Measurements from ENCODE around the gene ZNF552.

The ZNF552 gene

GRCh38 chr19:57769345-57770131 lies 45.2 kb downstream of the ZNF552 start, which contains the start of gene ZNF586:
Gene ZNF586, plus strand, starts transcription at chr19:57769676. Its CDS starts 167 bp downstream, at chr19:57769843.
- Histone ChIP-seq H3K4me3 (ENCODE audit: low read length) (peak within 1 kb of the TSS; percentile 87), H3K79me2 (ENCODE audit: low read length) (peaks cover 51% of the 10 kb centered on the region), H3K9ac (ENCODE audit: low read length) (peak within 1 kb of the TSS; percentile 85), H4K20me1 (ENCODE audit: insufficient read depth, low read length) (peaks cover 22% of the 10 kb centered on the region), H3K27me3 (ENCODE audit: low read depth, low read length) (no peaks in the 10 kb centered on the region), H2AFZ (ENCODE audit: low read depth, low read length) (peak within 1 kb of the TSS; percentile 0; the same call in 1 of the 2 replicates), H3K36me3 (replicated peaks; ENCODE audit: low read depth, low read length) (peaks cover 39% of the 10 kb centered on the region), H3K4me2 (ENCODE audit: low read length) (peak within 1 kb of the TSS; percentile 72), H3K27ac (ENCODE audit: low read length) (peak within 1 kb of the TSS; percentile 97), H3K4me1 (ENCODE audit: low read length) (peaks cover 56% of the 10 kb centered on the region), H3K9me3 (ENCODE audit: insufficient read depth, low read length) (no peaks in the 10 kb centered on the region)
- TF ChIP-seq CTCF (IDR thresholded peaks at IDR 0.05; ENCODE audit: low read depth, low read length) (no peak), EZH2phosphoT487 (IDR thresholded peaks at IDR 0.05; ENCODE audit: low read depth) (no peak)

GRCh38 chr19:57759096-57759495 lies 55.6 kb downstream of the ZNF552 start:
- no peak for TF ChIP-seq EZH2phosphoT487 (IDR thresholded peaks at IDR 0.05; ENCODE audit: low read depth)
- no peak for TF ChIP-seq CTCF (IDR thresholded peaks at IDR 0.05; ENCODE audit: low read depth, low read length)
- peaks cover 68% of the 10 kb centered on the region for H3K36me3 ChIP-seq (replicated peaks; ENCODE audit: low read depth, low read length)
- H3K9ac ChIP-seq (ENCODE audit: low read length) = no peak overlapping the region

GRCh38 chr19:57757941-57758340 lies 56.8 kb downstream of the ZNF552 start:
- H3K36me3 ChIP-seq (replicated peaks; ENCODE audit: low read depth, low read length) = peaks cover 76% of the 10 kb centered on the region
- H3K4me2 ChIP-seq (ENCODE audit: low read length) = no peak overlapping the region
- no peaks in the 10 kb centered on the region for H3K27me3 ChIP-seq (ENCODE audit: low read depth, low read length)
- H4K20me1 ChIP-seq (ENCODE audit: insufficient read depth, low read length) = peaks cover 5% of the 10 kb centered on the region
- no peak overlapping the region for H3K9ac ChIP-seq (ENCODE audit: low read length)
- no peaks in the 10 kb centered on the region for H3K4me1 ChIP-seq (ENCODE audit: low read length)
- H3K4me3 ChIP-seq (ENCODE audit: low read length) = no peak overlapping the region
- peaks cover 18% of the 10 kb centered on the region; the same call in 1 of the 2 replicates for H3K79me2 ChIP-seq (ENCODE audit: low read length)
- no peaks in the 10 kb centered on the region for H3K9me3 ChIP-seq (ENCODE audit: insufficient read depth, low read length)
- H2AFZ ChIP-seq (ENCODE audit: low read depth, low read length) = no peak overlapping the region
- TF ChIP-seq EZH2phosphoT487 (IDR thresholded peaks at IDR 0.05; ENCODE audit: low read depth) = no peak
- TF ChIP-seq CTCF (IDR thresholded peaks at IDR 0.05; ENCODE audit: low read depth, low read length) = no peak
- no peak overlapping the region for H3K27ac ChIP-seq (ENCODE audit: low read length)

More at GRCh38 chr19:57759096-57759495, 55.6 kb downstream of the ZNF552 start:
- Histone ChIP-seq H3K4me1 (ENCODE audit: low read length) (no peaks in the 10 kb centered on the region), H3K27ac (ENCODE audit: low read length) (no peak overlapping the region), H3K27me3 (ENCODE audit: low read depth, low read length) (no peaks in the 10 kb centered on the region), H3K4me3 (ENCODE audit: low read length) (no peak overlapping the region), H4K20me1 (ENCODE audit: insufficient read depth, low read length) (peaks cover 5% of the 10 kb centered on the region; the same call in 1 of the 2 replicates), H3K9me3 (ENCODE audit: insufficient read depth, low read length) (no peaks in the 10 kb centered on the region), H3K79me2 (ENCODE audit: low read length) (peaks cover 17% of the 10 kb centered on the region; the same call in 1 of the 2 replicates), H3K4me2 (ENCODE audit: low read length) (no peak overlapping the region), H2AFZ (ENCODE audit: low read depth, low read length) (no peak overlapping the region)
